HepG2 (cell line): ENCODE results near the gene ZNF524. TPM values are rescaled to one million over a fixed set of nuclear protein-coding genes. Genes with fewer than 3 reads are reported as not detected.

Experiments
- EEA1 ChIP-seq: sonication (generic); formaldehyde crosslinking; IDR thresholded peaks from 2 replicates; pipeline ENCODE4 v1.5.1; 2020; ENCODE audit warnings: mild to moderate bottlenecking, missing genetic modification reagents, borderline replicate concordance
- IKZF4 ChIP-seq: sonication (generic); formaldehyde crosslinking; IDR thresholded peaks from 2 replicates; pipeline ENCODE4 v1.5.1; 2020; ENCODE audit warnings: borderline replicate concordance, mild to moderate bottlenecking, low read depth, missing genetic modification reagents; ENCODE audit errors: not compliant biosample characterization
- MXD3 ChIP-seq: IDR thresholded peaks from 2 replicates; pipeline ENCODE4 v1.6.1; 2016; ENCODE audit warnings: mild to moderate bottlenecking, missing biosample characterization, missing genetic modification reagents
- RELA ChIP-seq: sonication (generic); formaldehyde crosslinking; IDR thresholded peaks from 2 replicates; pipeline ENCODE4 v1.4.0; 2020; ENCODE audit warnings: missing genetic modification reagents
- RFXAP ChIP-seq: sonication (generic); formaldehyde crosslinking; IDR thresholded peaks from 2 replicates; pipeline ENCODE4 v1.4.0; 2020; ENCODE audit warnings: missing genetic modification reagents, borderline replicate concordance
- SMAD9 ChIP-seq: sonication (generic); formaldehyde crosslinking; IDR thresholded peaks from 2 replicates; pipeline ENCODE4 v1.5.1; 2020; ENCODE audit warnings: mild to moderate bottlenecking, missing genetic modification reagents
- TFDP2 ChIP-seq: sonication (generic); formaldehyde crosslinking; IDR thresholded peaks from 2 replicates; pipeline ENCODE4 v1.4.0; 2020; ENCODE audit warnings: missing genetic modification reagents
- TOPORS ChIP-seq: sonication (generic); formaldehyde crosslinking; IDR thresholded peaks from 2 replicates; pipeline ENCODE4 v1.8.0; 2023; ENCODE audit warnings: mild to moderate bottlenecking, missing genetic modification reagents
- USF2 ChIP-seq, 2 experiments: sonication (generic) in 1 of 2; formaldehyde crosslinking in 1 of 2; IDR thresholded peaks; 2 replicates each; pipeline versions ENCODE4 v1.5.1 to v1.6.1; 2011 to 2020; ENCODE audit warnings: borderline replicate concordance in 1 of 2, low read depth in 1 of 2, low read length in 1 of 2, mild to moderate bottlenecking in 1 of 2, missing genetic modification reagents in 1 of 2, moderate library complexity in 1 of 2
- ZBTB26 ChIP-seq: IDR thresholded peaks from 2 replicates; pipeline ENCODE4 v1.6.1; 2016; ENCODE audit warnings: missing compliant biosample characterization, missing genetic modification reagents, borderline replicate concordance
- ZFP62 ChIP-seq: sonication (generic); formaldehyde crosslinking; IDR thresholded peaks from 2 replicates; pipeline ENCODE4 v1.4.0; 2020; ENCODE audit warnings: missing genetic modification reagents
- ZNF12 ChIP-seq: sonication (generic); formaldehyde crosslinking; IDR thresholded peaks from 2 replicates; pipeline ENCODE4 v1.5.0; 2020; ENCODE audit warnings: missing genetic modification reagents
- ZNF143 ChIP-seq: sonication (generic); formaldehyde crosslinking; IDR thresholded peaks from 2 replicates; pipeline ENCODE4 v1.4.0; 2020; ENCODE audit warnings: missing genetic modification reagents
- ZNF17 ChIP-seq: sonication (generic); formaldehyde crosslinking; IDR thresholded peaks from 2 replicates; pipeline ENCODE4 v1.5.0; 2020; ENCODE audit warnings: mild to moderate bottlenecking, missing genetic modification reagents
- ZNF280D ChIP-seq: sonication (generic); formaldehyde crosslinking; IDR thresholded peaks from 2 replicates; pipeline ENCODE4 v1.5.1; 2020; ENCODE audit warnings: mild to moderate bottlenecking, missing genetic modification reagents
- ZNF441 ChIP-seq: sonication (generic); formaldehyde crosslinking; IDR thresholded peaks from 2 replicates; pipeline ENCODE4 v1.7.0; 2021; ENCODE audit warnings: missing genetic modification reagents, borderline replicate concordance
- ZNF615 ChIP-seq: sonication (generic); formaldehyde crosslinking; IDR thresholded peaks from 2 replicates; pipeline ENCODE4 v1.5.0; 2020; ENCODE audit warnings: mild to moderate bottlenecking, missing genetic modification reagents, borderline replicate concordance
- ZNF776 ChIP-seq: sonication (generic); formaldehyde crosslinking; IDR thresholded peaks from 2 replicates; pipeline ENCODE4 v1.4.0; 2020; ENCODE audit warnings: mild to moderate bottlenecking, missing genetic modification reagents
- ZNF792 ChIP-seq: IDR thresholded peaks from 2 replicates; pipeline ENCODE4 v1.6.1; 2016
- ZNF850 ChIP-seq: sonication (generic); formaldehyde crosslinking; conservative IDR thresholded peaks from 2 replicates; pipeline ENCODE4 v1.9.0; 2021; ENCODE audit warnings: mild to moderate bottlenecking, missing genetic modification reagents
- polyA plus RNA-seq, 8 experiments: library from polyadenylated mRNA; depleted of rRNA in 3 of 8; stranded (reverse) in 7 of 8; unstranded in 1 of 8; fragments of >200 nt; fragmentation: Illumina TruSeq in 4 of 8; extraction: Trizol in 4 of 8; gene quantifications; 2 replicates each; pipeline versions ENCODE4 v1.2.1 to v1.2.3, GENCODE V29; 2011 to 2016; ENCODE audit warnings: low read depth in 4 of 8, missing spikeins in 1 of 8, mixed read lengths in 1 of 8; ENCODE audit not compliant: insufficient read depth in 1 of 8
- total RNA-seq, 5 experiments: library from RNA; depleted of rRNA; stranded (reverse); fragments of >200 nt; fragmentation: Illumina TruSeq; extraction: Trizol; gene quantifications; 2 replicates each; pipeline ENCODE4 v1.2.3, GENCODE V29; 2016; ENCODE audit warnings: low read depth in 1 of 5

The ZNF524 gene
- total and polyA plus RNA-seq, 2 of the 13 experiments (the other 11 are each of a cell fraction or from before 2014, with no cell fraction given) = 3.2 to 4.6 TPM

- no peak for TF ChIP-seq ZNF776
- peak; percentile 72; the same call in 1 of the 2 replicates for TF ChIP-seq ZNF615 (CRISPR knock-in tag)
- TF ChIP-seq ZNF850 (CRISPR knock-in tag) = no peak
- TF ChIP-seq MXD3 (CRISPR knock-in tag) = peak; percentile 57; the same call in 1 of the 2 replicates
- TF ChIP-seq EEA1 = no peak
- peak; percentile 35; the same call in 1 of the 2 replicates for TF ChIP-seq ZNF12 (CRISPR knock-in tag)
- TF ChIP-seq ZNF143 (CRISPR knock-in tag) = peak; percentile 56
- no peak for TF ChIP-seq SMAD9 (CRISPR knock-in tag)
- TF ChIP-seq ZFP62 (CRISPR knock-in tag) = no peak
- TF ChIP-seq TFDP2 (CRISPR knock-in tag) = 0 out of 2 replicates have a peak, but pooled peaks have one; percentile 17
- TF ChIP-seq RFXAP (CRISPR knock-in tag) = no peak
- peak; percentile 69; the same call in 1 of the 2 replicates for TF ChIP-seq ZNF792 (CRISPR knock-in tag)
- no peak for TF ChIP-seq USF2 (IDR thresholded peaks at IDR 0.05; ENCODE audit: low read depth, low read length)
- TF ChIP-seq USF2 (CRISPR knock-in tag; IDR thresholded peaks at IDR 0.05; ENCODE audit: borderline replicate concordance) = no peak
- 0 out of 2 replicates have a peak, but pooled peaks have one; percentile 23 for TF ChIP-seq ZNF441 (CRISPR knock-in tag)
- no peak for TF ChIP-seq ZNF17
- TF ChIP-seq IKZF4 (CRISPR knock-in tag) = no peak
- TF ChIP-seq TOPORS (CRISPR knock-in tag) = no peak
- TF ChIP-seq ZBTB26 (CRISPR knock-in tag) = no peak
- TF ChIP-seq RELA = no peak
- peak; percentile 33; the same call in 1 of the 2 replicates for TF ChIP-seq ZNF280D (CRISPR knock-in tag)
Observed at GRCh38 chr19:55643003-55643886, 43.2 kb downstream of the ZNF524 start, which contains the start of gene ZNF581 (continued).
